NCI-H2196 treated with DMSO at 0.1 percent for 48 hours (cell line): ENCODE results near the gene CHMP4B.

ENCODE experiments used
- DNase-seq: peaks from one replicate; lab custom pipeline; 2025; ENCODE audit not compliant: unreplicated experiment; lab: John Stamatoyannopoulos, UW

Gene CHMP4B

DNA sequence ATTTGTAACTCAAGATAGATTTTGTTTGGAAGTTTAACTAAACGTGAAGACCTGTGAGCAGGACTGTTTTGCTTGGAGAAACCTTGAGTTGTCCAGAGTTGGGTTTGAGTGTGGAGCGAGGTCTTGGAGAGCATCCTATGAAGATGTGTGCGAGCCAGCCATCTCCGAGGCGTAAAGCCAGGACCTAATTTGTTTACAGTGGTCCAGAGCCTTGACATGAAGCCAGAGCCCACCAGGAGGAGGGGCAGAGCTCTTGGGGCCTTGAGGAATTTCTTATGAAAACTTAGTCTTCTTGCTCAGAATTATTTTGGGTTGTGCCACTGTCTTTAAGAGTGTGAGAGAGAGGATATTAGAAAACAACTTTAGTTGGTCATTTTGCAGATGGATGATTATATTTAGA, 6.3 kb downstream of the CHMP4B start:
- no peak for DNase-seq

DNA sequence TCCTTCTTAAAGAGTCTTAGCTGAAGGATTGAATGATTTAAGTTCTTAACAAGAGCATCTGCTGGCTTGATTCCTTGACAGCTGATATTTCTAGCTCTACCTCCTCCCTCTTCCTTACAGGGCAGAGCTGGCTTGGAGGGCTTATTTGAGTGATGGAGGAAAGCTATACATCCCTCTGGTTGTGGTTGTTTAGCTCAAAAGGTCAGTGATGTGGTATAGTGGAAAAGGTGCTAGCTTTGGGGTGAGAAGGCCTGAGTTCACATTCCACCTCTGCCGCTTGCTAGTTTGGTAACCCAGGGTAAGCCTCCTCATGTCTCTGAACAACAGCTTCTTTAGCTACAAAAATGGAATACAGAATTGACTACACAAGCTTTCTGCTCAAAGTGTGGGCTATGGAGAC, 8.3 kb downstream of the CHMP4B start:
- DNase-seq = no peak

DNA sequence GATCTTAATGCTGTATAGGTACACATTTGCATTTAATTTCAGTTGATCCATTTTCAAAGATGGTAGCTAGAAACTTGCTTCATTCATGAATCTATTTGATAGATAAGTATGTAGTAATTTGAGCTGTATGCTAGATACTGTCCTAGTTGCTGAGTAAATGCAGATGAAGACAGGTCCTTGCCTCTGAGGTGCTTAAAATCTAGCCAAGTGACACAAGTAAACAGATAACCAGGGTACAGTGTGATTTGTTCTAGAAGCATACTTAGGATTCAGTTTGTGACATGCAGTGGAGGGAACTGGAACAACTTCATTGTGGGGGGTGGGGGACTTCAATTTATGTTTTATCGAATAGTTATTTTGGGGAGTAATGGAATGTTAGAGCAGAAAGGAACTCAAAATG, 9.2 kb downstream of the CHMP4B start:
- DNase-seq = no peak

DNA sequence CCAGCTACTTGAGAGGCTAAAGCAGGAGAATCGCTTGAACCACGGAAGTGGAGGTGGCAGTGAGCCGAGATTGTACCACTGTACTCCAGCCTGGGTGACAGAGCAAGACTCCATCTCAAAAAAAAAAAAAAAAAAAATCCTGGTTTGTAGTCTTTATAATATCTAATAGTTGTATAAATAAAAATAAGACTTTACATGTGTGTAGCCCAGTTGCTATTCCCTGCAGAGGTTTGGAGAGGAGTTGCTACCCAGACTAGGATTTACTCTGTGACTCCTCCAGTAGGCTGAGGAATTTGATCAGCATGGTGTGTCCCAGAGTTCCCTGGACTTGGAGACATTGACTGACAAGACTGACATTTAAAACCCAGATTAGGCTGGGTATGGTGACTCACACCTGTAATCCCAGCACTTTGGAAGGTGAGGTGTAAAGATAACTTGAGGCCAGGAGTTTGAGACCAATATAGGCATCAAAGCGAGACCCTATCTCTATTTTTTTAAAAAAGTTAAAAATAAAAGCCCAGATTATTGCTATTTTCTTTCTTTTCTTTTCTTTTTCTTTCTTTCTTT, 10.2 kb downstream of the CHMP4B start:
- DNase-seq = no peak

DNA sequence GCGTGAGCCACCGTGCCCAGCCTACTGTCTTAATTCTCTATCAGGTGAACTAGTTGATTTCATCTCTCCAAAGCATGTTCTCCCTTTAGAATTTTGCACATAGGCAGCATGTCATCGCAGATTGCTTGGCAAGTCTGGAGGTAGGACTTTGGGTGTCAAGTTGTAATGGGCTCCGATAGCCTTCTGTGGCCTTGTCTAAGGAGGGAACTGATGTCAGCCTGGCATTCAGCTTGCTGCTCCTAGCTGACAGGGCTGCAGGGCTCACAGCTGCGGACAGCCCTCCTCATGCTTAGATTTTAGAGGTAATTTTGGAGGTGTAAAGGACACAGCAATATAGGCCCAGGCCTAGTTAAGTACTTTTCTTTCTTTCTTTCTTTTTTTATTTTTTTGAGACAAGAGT, 11.3 kb downstream of the CHMP4B start:
- DNase-seq = no peak

DNA sequence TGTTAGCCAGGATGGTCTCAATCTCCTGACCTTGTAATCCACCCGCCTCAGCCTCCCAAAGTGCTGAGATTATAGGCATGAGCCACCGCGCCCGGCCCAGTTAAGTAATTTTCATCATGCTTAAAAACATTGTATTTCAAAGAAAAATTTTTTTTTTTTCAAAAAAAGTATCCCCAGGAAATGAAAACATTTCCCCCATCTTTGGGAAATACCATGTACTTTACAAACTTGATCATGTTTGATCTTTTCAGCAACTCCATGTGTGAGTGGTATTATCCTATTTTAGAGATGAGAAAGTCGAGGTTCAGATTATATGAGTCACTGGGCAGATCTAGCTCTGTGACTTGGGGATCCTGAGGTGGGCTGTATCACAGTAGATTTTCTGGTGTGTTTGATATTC, 11.8 kb downstream of the CHMP4B start:
- DNase-seq = no peak

DNA sequence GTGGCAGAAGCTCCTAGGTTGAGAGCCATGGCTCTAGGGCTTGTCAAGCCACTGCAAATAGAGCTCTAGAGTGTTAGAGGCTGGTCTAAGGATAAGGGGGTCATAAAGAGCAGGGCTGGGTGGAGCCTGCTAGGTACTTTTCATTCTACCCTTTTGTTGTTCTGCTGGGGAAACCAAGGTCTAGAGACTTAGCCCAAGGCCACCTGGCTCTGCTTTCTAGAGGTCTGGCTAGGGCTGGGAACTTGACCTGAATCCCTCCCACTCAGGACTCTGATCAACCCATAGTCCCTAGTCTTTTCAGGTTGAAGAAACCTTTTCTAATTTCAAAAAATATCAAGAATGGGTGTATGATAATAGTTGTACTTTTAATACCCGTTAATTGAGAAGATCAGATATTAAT, 13.7 kb downstream of the CHMP4B start:
- DNase-seq = no peak

DNA sequence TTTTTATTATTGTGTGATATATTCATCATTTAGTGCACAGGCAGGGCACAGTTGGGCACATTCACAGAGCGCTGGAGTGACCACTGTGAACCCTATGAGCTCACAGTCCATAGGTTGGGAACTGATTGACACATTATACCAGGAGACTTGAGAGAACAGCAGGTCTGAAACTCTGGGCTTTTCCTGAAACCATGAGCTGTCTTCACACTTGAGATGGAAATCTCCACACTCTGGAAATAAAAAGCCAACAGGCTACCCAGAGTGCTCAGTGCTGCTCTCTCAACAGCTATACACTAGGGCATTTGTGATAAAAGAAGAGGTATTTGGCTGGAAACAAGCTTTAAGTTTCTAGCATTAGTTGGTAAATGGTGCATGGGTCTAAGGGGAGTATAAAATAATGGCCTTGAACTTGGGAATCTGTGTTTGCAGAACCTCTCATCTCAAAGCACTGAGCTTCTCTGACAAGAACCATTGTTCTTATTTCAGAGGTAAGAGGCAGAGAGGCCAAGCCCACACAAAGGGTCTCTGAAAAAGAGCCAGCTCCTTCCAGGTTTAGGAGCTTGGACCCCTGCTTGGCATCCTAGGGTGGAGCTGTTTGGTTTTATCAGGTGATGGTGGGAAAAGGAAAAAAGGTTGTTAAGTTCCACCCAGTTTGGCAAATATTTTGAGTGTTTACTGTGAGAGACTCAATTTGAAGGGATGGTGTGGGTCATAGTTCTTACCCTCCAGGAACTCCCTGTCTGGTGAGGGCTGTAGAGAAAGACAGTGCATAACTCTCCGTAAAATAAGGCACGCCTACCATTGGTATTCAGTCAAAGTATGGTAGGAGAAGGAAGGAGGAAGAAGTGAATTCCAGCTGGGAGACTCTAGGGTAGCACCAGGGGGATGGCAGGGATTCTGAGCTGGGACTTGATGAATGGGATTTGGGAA, 14.5 kb downstream of the CHMP4B start:
- DNase-seq = no peak

DNA sequence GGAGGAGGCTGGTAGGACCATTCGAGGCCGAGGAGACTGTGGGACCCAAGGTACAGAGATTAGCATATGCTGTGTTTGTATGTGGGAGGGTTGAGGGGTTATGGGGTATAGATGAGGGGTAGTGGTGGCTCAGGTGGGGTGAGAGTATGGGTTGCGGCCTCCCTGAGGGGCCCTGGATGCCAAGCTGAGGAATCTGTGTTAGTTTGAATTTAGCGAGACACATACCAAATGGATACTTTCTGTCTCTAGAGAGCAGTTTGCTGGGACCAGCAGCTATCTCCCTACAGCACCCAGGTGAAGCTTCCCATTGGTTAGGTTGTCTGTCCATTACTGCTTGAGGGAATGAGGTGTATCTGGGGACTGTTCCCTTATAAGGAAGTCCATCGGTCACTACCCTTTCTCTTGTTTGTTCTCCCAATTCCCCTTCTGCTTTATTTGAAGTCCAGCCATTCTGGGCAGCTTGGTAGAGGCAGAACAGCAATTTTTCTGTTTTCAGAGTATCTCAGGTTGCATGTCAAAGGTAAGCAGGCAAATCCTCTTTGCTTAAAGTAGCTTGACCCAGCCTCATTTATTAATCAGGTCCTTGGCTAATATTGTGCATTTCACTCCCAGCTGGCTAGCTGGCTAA, 15.2 kb downstream of the CHMP4B start:
- DNase-seq = peak; percentile 25

DNA sequence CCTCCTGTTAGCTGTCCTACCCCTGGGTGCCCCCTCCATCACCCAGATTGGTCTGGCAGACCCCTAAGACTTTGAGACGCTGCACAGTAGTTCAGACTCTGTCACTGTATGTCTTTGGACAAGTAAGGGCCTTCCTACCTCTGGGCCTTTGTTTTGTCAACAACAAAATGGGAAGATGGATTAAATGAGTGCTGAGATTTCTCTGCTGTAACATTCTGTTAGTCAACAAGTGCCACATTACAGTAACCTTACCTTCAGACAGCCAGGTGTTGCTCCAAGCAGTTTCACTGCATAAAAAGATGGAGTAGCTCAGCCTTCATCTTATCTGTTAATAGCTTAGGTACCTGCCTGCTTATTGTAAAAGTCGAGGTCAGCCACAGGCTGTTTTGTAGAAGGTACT, 16.0 kb downstream of the CHMP4B start:
- DNase-seq = no peak

DNA sequence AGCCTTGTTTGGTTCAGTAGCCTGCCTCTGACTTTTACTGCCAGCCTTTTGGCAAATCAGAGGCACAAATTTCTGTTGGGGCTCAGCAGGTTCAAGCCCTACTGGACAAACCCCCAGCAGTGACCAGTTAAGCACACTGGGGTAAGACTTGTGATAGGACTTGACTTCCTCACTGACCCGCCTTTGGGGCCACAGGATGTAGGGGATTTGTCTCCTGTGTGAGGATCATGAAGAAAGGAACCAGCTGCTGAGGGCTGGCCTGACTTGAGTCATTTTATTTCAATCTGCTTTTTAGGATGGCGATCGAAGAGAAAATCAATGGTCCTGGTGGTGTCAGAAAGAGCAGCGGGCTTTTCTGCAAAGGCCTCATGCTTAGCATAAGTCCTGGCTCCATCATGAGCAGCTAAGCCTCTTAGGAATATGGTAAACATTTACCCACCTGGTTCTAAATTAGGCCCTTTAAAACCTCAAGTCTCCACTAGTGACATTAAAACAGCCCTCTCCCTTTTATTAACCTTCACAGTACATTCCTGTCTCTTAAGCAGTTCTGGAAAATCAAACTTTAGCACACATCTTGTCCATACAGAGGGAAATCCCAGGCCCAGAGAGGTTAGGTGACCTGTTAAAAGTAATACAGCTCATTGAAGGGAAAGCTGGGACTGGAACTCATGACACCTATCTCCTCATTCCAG, 16.6 kb downstream of the CHMP4B start:
- DNase-seq = no peak

DNA sequence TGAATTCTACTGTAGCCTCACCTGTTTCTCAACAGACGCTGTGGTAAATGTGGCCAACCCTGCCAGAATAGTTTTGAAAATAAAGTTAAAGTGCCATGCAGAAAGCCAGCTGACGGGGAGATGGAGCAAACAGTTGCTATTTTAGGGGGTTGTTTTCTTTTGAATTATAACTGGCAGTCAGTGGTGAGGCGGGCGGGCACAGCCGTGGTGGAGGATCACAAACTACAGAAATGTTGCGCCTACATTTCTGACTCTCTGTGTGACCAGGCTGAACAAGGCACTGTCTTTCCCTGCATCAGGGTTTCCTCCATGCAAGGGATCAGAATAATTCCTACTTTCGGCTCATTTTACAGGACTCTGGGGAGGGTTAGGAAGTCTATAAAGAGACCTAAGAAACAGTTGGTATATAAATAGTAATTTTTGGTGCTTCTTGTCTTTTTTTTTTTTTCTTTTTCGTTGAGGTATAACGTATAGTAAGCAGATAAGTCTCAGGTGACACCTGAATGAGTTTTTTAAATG, 17.2 kb downstream of the CHMP4B start:
- no peak for DNase-seq

DNA sequence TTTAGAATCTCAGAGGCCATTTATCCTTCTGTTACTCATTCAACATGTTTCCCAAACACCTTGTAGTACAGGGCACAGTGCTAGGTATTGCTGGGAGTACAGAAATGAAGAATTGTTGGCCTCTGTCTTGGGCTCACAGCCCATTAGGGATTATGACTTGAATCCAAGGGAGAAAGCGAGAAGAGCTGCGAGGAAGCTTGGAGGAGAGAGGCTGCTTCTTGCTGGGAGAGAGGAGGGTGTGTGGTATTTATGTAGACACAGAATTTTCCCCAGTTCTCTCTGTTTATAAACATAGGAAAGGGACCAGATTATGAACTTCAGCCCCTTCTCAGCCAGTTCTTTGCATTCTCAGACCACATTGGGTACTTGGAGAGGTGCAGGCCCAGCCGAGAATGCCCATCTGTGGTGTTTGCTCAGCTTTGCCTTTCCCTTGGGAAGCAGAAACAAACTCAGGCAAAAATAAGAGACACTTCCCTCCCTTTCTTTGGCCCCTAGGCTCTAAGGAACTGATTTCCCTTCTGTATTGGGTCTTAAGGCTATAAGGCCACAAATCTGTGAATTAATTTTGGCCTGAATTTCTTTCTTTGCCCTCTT, 17.9 kb downstream of the CHMP4B start:
- no peak for DNase-seq

DNA sequence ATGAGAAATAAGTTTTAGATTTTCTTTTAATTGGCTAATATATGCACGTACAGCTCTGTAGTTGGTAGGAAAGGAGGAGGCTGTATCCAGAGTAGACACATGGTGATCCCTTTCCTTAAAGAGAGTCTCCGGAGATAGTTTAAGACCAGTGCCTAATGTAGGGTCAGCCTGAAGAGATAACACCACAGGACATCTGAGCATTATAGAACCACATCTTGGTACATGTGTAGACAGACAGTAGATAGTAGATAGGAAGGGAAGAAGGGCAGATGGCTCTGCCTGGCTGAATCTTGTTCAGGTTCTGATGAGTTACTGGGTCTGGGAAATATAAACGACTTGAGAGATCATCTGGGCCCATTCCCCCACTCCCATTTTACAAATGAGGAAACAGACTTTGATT, 18.5 kb downstream of the CHMP4B start:
- no peak for DNase-seq

DNA sequence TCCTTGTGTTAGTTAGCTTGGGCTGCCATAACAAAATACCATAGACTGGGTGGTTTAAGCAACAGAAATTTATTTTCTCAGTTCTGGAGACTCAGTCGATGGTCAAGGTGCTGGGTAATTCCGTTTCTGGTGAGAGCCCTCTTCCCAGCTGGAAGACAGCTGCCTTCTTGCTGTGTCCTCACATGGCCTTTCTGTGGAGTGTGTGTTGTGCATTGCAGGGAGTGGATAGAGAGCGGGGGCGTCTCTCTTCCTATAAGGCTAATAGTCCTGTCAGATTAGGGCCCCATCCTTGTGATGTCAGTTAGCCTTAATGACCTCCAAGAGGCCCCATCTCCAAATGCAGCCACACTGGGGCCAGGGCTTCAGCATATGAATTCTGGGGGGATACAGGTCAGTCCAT, 19.2 kb downstream of the CHMP4B start:
- no peak for DNase-seq

DNA sequence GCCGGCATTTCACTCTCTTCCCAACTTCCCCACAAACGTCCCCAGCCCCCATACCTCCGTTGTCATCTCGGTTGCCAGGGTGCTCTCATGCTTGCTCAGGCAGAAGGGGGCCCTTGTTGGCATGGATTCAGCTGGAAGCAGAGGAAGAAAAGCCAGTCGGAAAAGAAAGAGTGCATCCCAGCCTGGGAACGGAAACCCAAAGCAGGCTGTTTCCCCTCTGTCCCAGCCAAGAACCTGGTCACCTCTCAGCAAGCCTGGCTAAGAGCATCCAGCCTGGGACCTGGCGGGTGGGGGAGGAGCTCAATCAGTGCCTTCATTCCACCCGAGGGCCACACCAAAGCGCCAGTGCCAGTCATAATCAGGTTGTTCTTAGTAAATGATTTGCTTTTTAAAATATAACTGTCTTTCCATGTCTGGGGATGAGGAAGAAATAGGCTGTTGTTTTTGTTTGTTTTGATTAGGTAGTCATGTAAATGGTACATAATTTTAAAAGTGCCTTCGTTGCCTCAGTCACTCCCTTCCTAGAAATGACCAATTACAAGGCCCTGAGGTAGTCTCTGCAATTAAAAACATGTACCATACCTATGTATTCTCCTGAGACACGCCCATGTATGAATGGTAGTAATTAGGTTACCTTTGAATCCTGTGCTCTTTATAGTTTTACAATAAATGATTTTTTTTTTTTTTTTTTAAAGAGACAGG, 21.1 kb downstream of the CHMP4B start:
- no peak for DNase-seq

DNA sequence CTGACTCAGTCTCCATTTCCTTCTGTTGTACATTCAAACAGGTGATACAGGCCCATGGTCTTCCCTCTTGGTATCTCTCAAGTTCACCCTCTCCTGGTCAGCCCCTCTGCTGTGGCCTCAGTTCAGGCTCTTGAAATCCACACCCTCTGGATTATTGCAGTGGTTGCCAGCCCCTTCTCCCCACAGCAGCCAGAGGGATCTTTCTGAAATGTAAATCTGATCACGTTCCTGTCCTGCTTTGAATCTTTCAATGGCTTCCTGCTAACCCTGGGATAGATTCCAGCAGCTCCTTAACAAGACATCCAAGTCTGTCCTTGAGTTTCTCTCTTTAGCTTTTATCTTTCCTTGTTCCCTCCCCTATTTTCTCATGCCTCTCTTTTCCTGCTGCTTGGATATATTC, 22.2 kb downstream of the CHMP4B start:
- no peak for DNase-seq

DNA sequence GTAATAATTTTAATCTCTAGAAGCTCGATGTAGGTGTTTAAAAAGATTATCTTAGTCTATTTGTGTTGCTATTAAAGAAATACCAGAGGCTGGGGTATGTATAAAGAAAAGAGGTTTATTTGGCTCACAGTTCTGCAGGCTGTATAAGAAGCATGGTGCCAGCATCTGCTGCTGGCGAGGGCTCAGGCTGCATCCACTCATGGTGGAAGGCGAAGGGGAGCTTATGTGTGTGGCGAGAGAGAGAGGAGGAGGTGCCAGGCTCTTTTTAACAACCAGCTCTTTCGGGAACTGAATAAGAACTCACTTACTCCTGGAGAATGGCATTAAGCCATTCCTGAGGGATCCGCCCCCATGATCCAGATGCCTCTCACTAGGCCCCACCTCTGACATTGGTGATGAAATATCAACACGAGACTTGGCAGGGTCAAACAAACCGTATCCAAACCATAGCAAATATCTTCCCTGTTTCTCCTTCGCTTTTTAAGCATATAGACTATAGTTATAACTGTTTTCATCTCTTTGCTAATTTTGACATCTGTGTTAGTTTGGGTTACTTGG, 24.5 kb downstream of the CHMP4B start:
- no peak for DNase-seq

DNA sequence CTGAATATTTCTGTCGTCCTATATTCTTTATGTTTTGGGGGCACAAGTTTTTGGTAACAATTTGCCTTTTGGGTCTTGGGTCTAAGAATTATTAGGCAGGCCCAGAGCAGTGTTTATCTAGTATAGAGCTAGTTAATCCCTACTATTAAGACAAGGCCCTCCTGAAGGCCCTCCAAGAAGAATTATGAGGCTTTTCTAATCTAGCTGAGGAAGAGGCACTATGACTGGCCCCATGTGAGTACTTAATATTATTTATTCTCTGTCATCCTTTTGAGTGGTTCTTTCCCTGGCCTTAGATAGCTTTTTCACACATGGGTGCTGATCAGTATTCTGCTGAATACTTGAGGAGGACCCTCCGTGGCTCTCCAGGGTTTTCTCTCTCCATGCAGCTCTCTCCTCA, 25.1 kb downstream of the CHMP4B start:
- DNase-seq = no peak
